Activated gamma-delta T cell treated with anti-CD3 and anti-CD28 coated beads, Interleukin-2, amount 50 U/mL, for 16 hours (primary cell): ENCODE data around the gene SORBS1.

ENCODE experiments used
- DNase-seq: peaks from one replicate; pipeline ENCODE4 v3.0.0-alpha.2; 2020; ENCODE audit warnings: low read depth

SORBS1 gene

GRCh38 chr10:95565336-95565735 lies 4.2 kb upstream of the SORBS1 start:
- DNase-seq: no peak

DNA sequence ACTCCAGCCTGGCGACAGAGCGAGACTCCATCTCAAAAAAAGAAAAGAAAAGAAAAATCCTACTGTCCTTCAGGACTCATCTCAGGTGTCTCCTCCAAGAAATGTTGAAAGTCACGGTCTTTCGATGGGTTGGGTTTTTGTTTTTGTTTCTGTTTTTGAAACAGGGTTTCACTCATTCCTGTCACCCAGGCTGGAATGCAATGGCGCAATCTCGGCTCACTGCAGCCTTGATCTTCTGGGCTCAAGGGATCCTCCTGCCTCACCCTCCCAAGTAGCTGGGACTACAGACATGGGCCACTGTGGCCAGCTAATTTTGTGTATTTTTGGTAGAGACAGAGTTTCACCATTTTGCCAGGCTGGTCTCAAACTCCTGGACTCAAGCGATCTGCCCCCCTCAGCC lies 3.1 kb upstream of the SORBS1 start:
- DNase-seq: no peak

- no peak for DNase-seq
Measured at GRCh38 chr10:95562341-95562965, 1.3 kb upstream of the SORBS1 start.

- no peak for DNase-seq
Measured at GRCh38 chr10:95561864-95562177, 650 bp upstream of the SORBS1 start.

- DNase-seq: peak; percentile 19
Measured at GRCh38 chr10:95560278-95561176, 644 bp downstream of the SORBS1 start.

GRCh38 chr10:95559896-95560277 lies 1.3 kb downstream of the SORBS1 start:
- no peak for DNase-seq

DNA sequence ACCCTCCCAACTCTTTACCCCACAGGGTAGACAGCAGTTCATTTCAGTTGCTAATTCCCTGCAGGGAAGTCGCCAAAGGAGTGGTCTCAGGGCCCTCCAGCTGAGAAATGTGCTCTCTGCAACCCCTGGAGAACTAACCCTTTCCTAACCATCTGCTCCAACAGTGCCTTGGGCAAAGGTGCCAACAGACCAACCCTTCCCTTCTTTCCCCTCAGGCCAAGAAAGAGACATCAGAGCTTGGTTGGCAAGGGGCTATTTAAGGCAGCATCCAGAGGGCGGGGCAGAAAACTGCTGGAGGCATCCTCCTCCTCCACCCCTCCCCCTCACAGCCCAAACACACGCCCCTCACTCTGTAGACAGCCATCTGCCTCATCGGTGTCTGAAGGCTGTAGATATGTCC lies 1.7 kb downstream of the SORBS1 start:
- DNase-seq: no peak

DNA sequence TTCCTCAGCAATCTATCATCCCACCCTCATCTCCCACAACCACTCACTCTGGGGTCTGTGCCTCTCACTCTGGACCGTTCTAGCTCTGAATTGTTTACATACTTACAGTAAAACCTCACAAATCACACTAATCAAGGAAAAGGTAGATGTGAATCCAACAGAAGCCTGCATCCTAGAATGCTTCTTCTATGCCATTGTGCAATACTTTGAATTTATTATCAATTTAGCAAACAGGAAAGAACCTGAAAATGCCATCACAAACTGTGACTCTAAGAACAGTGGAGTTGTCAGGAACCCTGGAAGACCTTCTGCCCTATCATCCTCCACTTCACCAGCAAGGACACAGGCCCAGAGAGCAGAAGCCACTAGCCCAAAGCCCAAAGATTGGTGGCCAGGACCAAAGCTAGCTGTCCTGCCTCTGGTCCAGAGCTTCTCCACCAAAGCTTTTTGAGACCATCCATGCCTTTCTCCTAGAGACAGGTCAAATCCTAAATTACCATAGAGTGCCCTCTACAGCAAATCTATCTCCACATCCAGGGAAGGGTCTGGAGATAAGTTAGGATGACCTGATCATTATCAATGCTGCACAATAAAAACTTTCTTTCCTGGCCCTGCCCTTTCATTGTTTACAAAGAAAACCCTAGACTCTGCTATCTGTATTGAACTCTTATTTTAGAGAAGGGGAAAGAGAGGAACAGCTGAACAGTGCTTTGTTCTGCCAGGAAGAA lies 2.4 kb downstream of the SORBS1 start:
- DNase-seq: no peak

GRCh38 chr10:95556994-95557767 lies 4.0 kb downstream of the SORBS1 start:
- DNase-seq: no peak

GRCh38 chr10:95553674-95554073 lies 7.5 kb downstream of the SORBS1 start:
- no peak for DNase-seq

GRCh38 chr10:95552679-95553342 lies 8.4 kb downstream of the SORBS1 start:
- no peak for DNase-seq

DNA sequence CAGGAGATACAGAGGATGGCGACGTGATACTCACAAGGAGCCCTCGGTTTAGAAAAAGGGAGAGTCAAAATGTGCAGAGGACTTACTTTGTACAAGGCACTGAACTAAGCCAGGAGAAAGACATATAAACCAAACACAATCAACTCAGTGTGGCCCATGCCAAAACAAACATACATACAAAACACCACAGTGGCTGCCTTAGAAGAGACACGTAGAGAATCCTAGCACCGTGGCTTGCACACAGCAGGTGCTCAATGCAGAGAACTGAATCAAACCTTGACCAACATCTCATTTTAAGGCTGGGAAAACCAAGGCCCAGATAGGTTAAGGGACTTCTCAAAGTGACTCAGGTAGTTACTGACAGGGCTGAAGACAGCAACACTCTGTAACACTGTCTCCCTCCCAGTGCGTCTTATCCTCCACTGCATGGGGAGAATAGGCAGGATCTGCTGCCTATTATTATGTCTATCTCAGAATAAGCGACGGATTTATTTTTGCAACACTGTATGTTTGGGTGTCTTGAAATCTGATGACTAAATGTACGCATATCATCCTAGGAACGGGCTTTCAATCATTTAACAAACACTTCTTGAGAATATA lies 11.0 kb downstream of the SORBS1 start:
- no peak for DNase-seq

GRCh38 chr10:95547791-95548435 lies 13.3 kb downstream of the SORBS1 start:
- no peak for DNase-seq

DNA sequence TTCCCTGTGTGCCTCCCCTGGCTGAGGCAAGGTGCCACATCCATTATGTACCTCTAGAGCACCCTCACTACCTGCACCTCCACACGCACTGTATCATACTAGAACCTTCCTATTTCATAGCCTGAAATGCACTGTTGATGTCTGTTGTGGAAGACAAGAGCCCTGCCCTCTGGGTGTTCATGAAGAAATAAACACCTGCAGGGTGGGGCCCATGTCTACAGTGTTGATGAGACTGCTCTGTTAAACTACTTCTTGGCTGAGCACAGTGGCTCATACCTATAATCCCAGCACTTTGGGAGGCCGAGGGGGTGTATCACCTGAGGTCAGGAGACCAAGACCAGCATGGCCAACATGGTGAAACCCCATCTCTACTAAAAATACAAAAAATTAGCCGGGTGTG lies 14.0 kb downstream of the SORBS1 start:
- DNase-seq: no peak

- no peak for DNase-seq
Measured at GRCh38 chr10:95545981-95546380, 15.2 kb downstream of the SORBS1 start.

- DNase-seq: no peak
Measured at GRCh38 chr10:95544783-95545500, 16.2 kb downstream of the SORBS1 start.

- DNase-seq: no peak
Measured at GRCh38 chr10:95543459-95543858, 17.7 kb downstream of the SORBS1 start.

DNA sequence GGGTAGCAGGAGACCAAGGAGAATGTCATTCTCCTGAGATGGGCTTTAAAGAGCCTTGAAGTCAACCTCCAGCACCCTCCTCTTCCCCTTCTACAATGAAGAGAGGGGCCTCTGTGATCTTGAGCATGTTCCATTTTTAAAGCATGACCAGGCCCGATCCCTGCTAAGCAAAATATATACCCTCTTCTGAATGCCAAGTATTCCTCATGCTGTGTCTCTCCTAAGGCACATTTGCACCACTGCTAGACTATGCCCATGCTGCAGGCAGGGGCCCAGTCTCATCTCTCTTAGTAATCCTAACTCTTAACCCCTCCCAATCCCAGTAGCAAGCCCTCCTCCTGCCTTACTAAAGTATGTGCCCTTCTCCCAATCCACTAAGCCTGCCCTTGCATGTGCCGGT lies 18.4 kb downstream of the SORBS1 start:
- no peak for DNase-seq

DNA sequence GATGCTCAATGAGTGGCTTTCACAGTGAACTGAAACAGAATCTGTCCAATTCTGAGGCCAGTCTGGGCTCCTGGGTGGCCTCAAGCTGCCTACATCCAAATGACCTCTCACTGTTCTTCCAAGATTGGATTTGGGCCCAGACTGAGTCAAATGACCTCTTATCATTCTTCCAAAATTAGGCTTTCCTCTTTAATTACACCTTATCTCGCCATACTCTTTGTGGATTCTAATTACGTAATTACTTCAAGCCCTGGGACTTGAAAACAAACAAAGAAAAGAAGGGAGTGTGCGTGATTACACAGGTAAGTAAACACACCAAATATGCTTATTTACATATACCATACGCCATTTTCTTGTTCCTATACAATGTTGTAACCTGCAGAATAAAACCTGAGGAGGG lies 18.8 kb downstream of the SORBS1 start:
- no peak for DNase-seq

GRCh38 chr10:95540514-95541052 lies 20.6 kb downstream of the SORBS1 start:
- no peak for DNase-seq
